K562 (cell line): ENCODE data around the gene GTF2I. TPM values are rescaled to one million over a fixed set of nuclear protein-coding genes. Genes with fewer than 3 reads are reported as not detected.

Experiments
- CBFA2T2 ChIP-seq: fragments of 450-650 bp; conservative IDR thresholded peaks from 2 replicates; pipeline ENCODE4 v1.6.1; 2017; ENCODE audit warnings: mild to moderate bottlenecking
- GATA2 ChIP-seq: sonication (generic); formaldehyde crosslinking; IDR thresholded peaks from 2 replicates; pipeline ENCODE4 v1.4.0; 2020; ENCODE audit warnings: mild to moderate bottlenecking, missing genetic modification reagents
- GATAD2A ChIP-seq: fragments of 450-650 bp; IDR thresholded peaks from 2 replicates; pipeline ENCODE4 v1.6.1; 2017
- HMG20A ChIP-seq: fragments of 450-650 bp; formaldehyde crosslinking; conservative IDR thresholded peaks from 2 replicates; pipeline ENCODE4 v1.4.0; 2020; ENCODE audit warnings: mild to moderate bottlenecking, mixed read lengths
- L3MBTL2 ChIP-seq: fragments of 450-650 bp; IDR thresholded peaks from 2 replicates; pipeline ENCODE4 v1.6.1; 2016; ENCODE audit warnings: mild to moderate bottlenecking, moderate library complexity
- MBD2 ChIP-seq: sonication (generic); IDR thresholded peaks from 2 replicates; pipeline ENCODE4 v1.6.1; 2016; ENCODE audit warnings: low read depth, borderline replicate concordance
- MYC ChIP-seq, 2 experiments: fragments of 250-450 bp in 1 of 2; sonication (Bioruptor Pico) in 1 of 2; IDR thresholded peaks; 2 replicates each; pipeline versions ENCODE4 v1.5.1 to v1.6.1; 2012 to 2021; ENCODE audit warnings: low read depth in 2 of 2, borderline replicate concordance in 1 of 2, improper control_type of control experiment in 1 of 2, low read length in 1 of 2, mild to moderate bottlenecking in 1 of 2, moderate library complexity in 1 of 2
- RHOXF2B ChIP-seq: fragments of 250-450 bp; sonication (Bioruptor Pico); conservative IDR thresholded peaks from 2 replicates; pipeline ENCODE4 v1.5.1; 2021
- RNF2 ChIP-seq: sonication (generic); IDR thresholded peaks from 2 replicates; pipeline ENCODE4 v1.6.1; 2016
- TAF9B ChIP-seq: fragments of 450-650 bp; IDR thresholded peaks from 2 replicates; pipeline ENCODE4 v1.6.1; 2018; ENCODE audit warnings: mild to moderate bottlenecking; ENCODE audit not compliant: partially characterized antibody
- TCF3 ChIP-seq: sonication (generic); formaldehyde crosslinking; IDR thresholded peaks from 2 replicates; pipeline ENCODE4 v1.4.0; 2020; ENCODE audit warnings: mild to moderate bottlenecking, missing genetic modification reagents
- TEAD4 ChIP-seq, 2 experiments: sonication (generic) in 1 of 2; formaldehyde crosslinking in 1 of 2; IDR thresholded peaks; 2 replicates each; pipeline versions ENCODE4 v1.6.1 to v1.8.0; 2012 to 2022; ENCODE audit warnings: borderline replicate concordance in 1 of 2, inconsistent platforms in 1 of 2, low read length in 1 of 2, mild to moderate bottlenecking in 1 of 2, missing genetic modification reagents in 1 of 2
- ZNF766 ChIP-seq: fragments of 200-800 bp; sonication (Bioruptor generic); conservative IDR thresholded peaks from 2 replicates; pipeline ENCODE4 v1.6.1; 2016; ENCODE audit warnings: missing genetic modification characterization, missing compliant biosample characterization
- polyA plus RNA-seq, 8 experiments: library from polyadenylated mRNA; depleted of rRNA in 4 of 8; stranded (reverse) in 5 of 8; unstranded in 3 of 8; fragments of >200 nt; fragmentation: Nextera tagmentation in 2 of 8; fragmentation: Illumina TruSeq in 1 of 8; extraction: Ambion mirVana in 2 of 8; extraction: Trizol in 1 of 8; gene quantifications; 2 replicates each; pipeline versions ENCODE4 v1.2.1 to v1.2.3, GENCODE V29; 2011 to 2014; ENCODE audit warnings: inconsistent platforms in 1 of 8, missing spikeins in 1 of 8
- total RNA-seq, 7 experiments: library from RNA; depleted of rRNA in 6 of 7; stranded (reverse); fragments of >200 nt in 6 of 7; fragmentation: Illumina TruSeq in 2 of 7; extraction: Trizol in 2 of 7; gene quantifications; 2 replicates each; pipeline versions ENCODE4 v1.2.1 to v1.2.3, GENCODE V29; 2011 to 2021; ENCODE audit warnings: low replicate concordance in 1 of 7
- TF ChIP-seq, protein P1 (sequence below): sonication (generic); formaldehyde crosslinking; IDR thresholded peaks from 2 replicates; pipeline ENCODE4 v1.8.1; 2023; ENCODE audit warnings: mild to moderate bottlenecking, missing genetic modification reagents, moderate library complexity
- TF ChIP-seq, protein P2 (sequence below): sonication (generic); formaldehyde crosslinking; IDR thresholded peaks from 2 replicates; pipeline ENCODE4 v1.8.0; 2022; ENCODE audit warnings: missing genetic modification reagents, mild to moderate bottlenecking, moderate library complexity, borderline replicate concordance

Gene GTF2I
- total and polyA plus RNA-seq, 9 of the 15 experiments (the other 6 are each of a cell fraction or from before 2014, with no cell fraction given), result 8.4 to 161 (median 90.0) TPM

DNA sequence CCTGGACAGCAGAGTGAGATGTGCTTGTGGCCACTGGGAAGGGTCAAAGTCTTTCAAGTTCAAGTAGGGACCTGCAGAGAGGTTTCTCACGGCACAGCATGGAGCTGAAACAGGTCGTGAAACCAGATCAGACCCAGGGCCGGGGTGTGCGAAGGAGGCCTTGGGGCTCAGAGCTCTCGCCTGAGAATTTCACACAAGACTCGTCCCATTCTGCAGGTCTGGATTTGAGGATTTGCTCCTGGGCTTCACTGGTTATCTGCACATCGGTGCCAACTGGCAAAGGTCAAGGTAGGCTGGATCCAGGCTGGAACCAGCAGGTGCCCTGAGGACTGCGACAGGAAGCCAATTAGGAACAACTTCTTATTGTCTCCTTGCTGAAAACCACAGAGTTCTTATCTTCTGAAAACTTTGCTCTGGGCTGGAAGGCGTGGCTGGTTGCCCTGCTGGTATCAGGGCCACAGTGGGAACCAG lies 24.0 kb upstream of the GTF2I start (continued):
- peak; percentile 74 for TF ChIP-seq TCF3 (CRISPR knock-in tag)
- TF ChIP-seq ZNF766, result peak; percentile 94
- TF ChIP-seq, protein P1, sequence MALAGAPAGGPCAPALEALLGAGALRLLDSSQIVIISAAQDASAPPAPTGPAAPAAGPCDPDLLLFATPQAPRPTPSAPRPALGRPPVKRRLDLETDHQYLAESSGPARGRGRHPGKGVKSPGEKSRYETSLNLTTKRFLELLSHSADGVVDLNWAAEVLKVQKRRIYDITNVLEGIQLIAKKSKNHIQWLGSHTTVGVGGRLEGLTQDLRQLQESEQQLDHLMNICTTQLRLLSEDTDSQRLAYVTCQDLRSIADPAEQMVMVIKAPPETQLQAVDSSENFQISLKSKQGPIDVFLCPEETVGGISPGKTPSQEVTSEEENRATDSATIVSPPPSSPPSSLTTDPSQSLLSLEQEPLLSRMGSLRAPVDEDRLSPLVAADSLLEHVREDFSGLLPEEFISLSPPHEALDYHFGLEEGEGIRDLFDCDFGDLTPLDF (CRISPR knock-in tag), result no peak
- TF ChIP-seq CBFA2T2, result peak; percentile 19
- peak; percentile 60; the same call in 1 of the 2 replicates for TF ChIP-seq TEAD4 (IDR thresholded peaks at IDR 0.05; ENCODE audit: low read length)
- no peak for TF ChIP-seq TEAD4 (CRISPR knock-in tag; IDR thresholded peaks at IDR 0.05; ENCODE audit: borderline replicate concordance)
- TF ChIP-seq, protein P2, sequence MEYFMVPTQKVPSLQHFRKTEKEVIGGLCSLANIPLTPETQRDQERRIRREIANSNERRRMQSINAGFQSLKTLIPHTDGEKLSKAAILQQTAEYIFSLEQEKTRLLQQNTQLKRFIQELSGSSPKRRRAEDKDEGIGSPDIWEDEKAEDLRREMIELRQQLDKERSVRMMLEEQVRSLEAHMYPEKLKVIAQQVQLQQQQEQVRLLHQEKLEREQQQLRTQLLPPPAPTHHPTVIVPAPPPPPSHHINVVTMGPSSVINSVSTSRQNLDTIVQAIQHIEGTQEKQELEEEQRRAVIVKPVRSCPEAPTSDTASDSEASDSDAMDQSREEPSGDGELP (CRISPR knock-in tag), result peak; percentile 43; the same call in 1 of the 2 replicates
- no peak for TF ChIP-seq RNF2
- TF ChIP-seq L3MBTL2, result 0 out of 2 replicates have a peak, but pooled peaks have one; percentile 34
- no peak for TF ChIP-seq RHOXF2B (CRISPR knock-in tag)
- TF ChIP-seq MBD2, result 0 out of 2 replicates have a peak, but pooled peaks have one; percentile 39
- peak; percentile 38 for TF ChIP-seq GATA2 (CRISPR knock-in tag)
- no peak for TF ChIP-seq TAF9B
- no peak for TF ChIP-seq HMG20A
- TF ChIP-seq GATAD2A, result 0 out of 2 replicates have a peak, but pooled peaks have one; percentile 46
- 0 out of 2 replicates have a peak, but pooled peaks have one; percentile 17 for TF ChIP-seq MYC (IDR thresholded peaks at IDR 0.05; ENCODE audit: low read depth, low read length)
- no peak for TF ChIP-seq MYC (CRISPR knock-in tag; IDR thresholded peaks at IDR 0.05; ENCODE audit: borderline replicate concordance, low read depth)
